Adrenal gland (tissue), 12 donors: Measurements from ENCODE around the gene GALP. TPM values are rescaled to one million over a fixed set of nuclear protein-coding genes. Genes with fewer than 3 reads are reported as not detected.
A peak's percentile ranks its signal among the peaks of the same experiment; 100 is the strongest.

Experiments used
- DNase-seq, 7 donors: peaks; one replicate each; pipeline ENCODE4 v3.0.0-alpha.2; 2019 to 2020
- H3K27ac ChIP-seq, 5 donors: fragments of 200-600 bp; sonication (generic) in 4 of 5; 1 replicate in 3 of 5; 2 replicates in 2 of 5; pipeline versions ENCODE4 v1.5.1 to v1.8.0; 2016 to 2020; ENCODE audit warnings: mild to moderate bottlenecking in 1 of 5
- H3K27me3 ChIP-seq: fragments of 200-600 bp; 2 replicates; pipeline ENCODE4 v1.8.0; 2021
- H3K36me3 ChIP-seq, 2 donors: fragments of 200-600 bp; replicated peaks in 1 of 2; 1 replicate in 1 of 2; 2 replicates in 1 of 2; pipeline versions ENCODE4 v1.5.1 to v1.8.0; 2018 to 2022
- H3K4me1 ChIP-seq, 2 donors: fragments of 200-600 bp; replicated peaks in 1 of 2; 1 replicate in 1 of 2; 2 replicates in 1 of 2; pipeline versions ENCODE4 v1.5.1 to v1.8.0; 2018 to 2021
- H3K4me3 ChIP-seq, 4 donors: fragments of 200-600 bp; sonication (generic) in 3 of 4; one replicate each; pipeline ENCODE4 v1.5.1; 2016 to 2018
- H3K9me3 ChIP-seq, 3 donors: fragments of 200-600 bp; sonication (generic) in 1 of 3; replicated peaks in 1 of 3; 1 replicate in 2 of 3; 2 replicates in 1 of 3; pipeline versions ENCODE4 v1.5.1 to v1.8.0; 2016 to 2021
- POLR2A ChIP-seq, 2 donors: fragments of 450-650 bp; IDR thresholded peaks; one replicate each; pipeline ENCODE4 v1.6.1; 2017; ENCODE audit warnings: antibody characterized with exemption in 2 of 2, mild to moderate bottlenecking in 2 of 2, moderate library complexity in 1 of 2
- WGBS, 4 donors: extraction: QIAGEN DNeasy Blood & Tissue Kit in 2 of 4; methylation state at CpG; one replicate each; pipeline versions ENCODE4 v1.1.5 to v1.1.7; 2013 to 2017; 5-methylcytosine and 5-hydroxymethylcytosine counted together
- intact Hi-C, 2 donors: fragments of 100-400 bp; cut with DNase I; formaldehyde crosslinking; loops; one replicate each; pipeline versions ENCODE4 v1.14.1 to v1.15.0; 2022 to 2023
- polyA plus RNA-seq, 3 donors: library from polyadenylated mRNA; stranded (reverse); fragments of 200-250 nt in 2 of 3; fragments of 350-450 nt in 1 of 3; fragmentation: Illumina TruSeq in 1 of 3; extraction: RNeasy Lipid Tissue Mini Kit (QIAGEN cat#74804) in 1 of 3; gene quantifications; one replicate each; pipeline ENCODE4 v1.2.3, GENCODE V29; 2013 to 2014
- total RNA-seq, 9 donors: library from RNA; depleted of rRNA in 4 of 9; stranded (reverse); fragments of >200 nt in 4 of 9; fragments of 120-200 nt in 1 of 9; fragmentation: NEBNext Ultra II Directional in 1 of 9; extraction: Animal tissue kit (Norgen Biotek cat#: 25700) in 1 of 9; gene quantifications; one replicate each; pipeline versions ENCODE4 v1.1.0 to v1.2.4, GENCODE V29; 2013 to 2023
- TF ChIP-seq, protein P1 (sequence below), 6 experiments: fragments of 450-650 bp in 4 of 6; fragments of 200-600 bp in 2 of 6; sonication (generic) in 1 of 6; IDR thresholded peaks; 1 replicate in 5 of 6; 2 replicates in 1 of 6; pipeline versions ENCODE4 v1.5.1 to v1.8.0; 2016 to 2021; ENCODE audit warnings: antibody characterized with exemption in 6 of 6, mild to moderate bottlenecking in 2 of 6, moderate library complexity in 1 of 6
- donor health status: healthy with polysubstance abuse.
- donor health status: Bipolar disorder and iron deficiency.
- donor health status: DM: yes; HTN: yes; CAD: no.
- donor health status: DM: no; HTN: no; CAD: no.
- donor health status: DM: no; HTN: no; CAD: no.
- donor health status: DM: yes; HTN: yes; CAD: no.

GALP gene
- total and polyA plus RNA-seq, 12 donors = not detected

DNA sequence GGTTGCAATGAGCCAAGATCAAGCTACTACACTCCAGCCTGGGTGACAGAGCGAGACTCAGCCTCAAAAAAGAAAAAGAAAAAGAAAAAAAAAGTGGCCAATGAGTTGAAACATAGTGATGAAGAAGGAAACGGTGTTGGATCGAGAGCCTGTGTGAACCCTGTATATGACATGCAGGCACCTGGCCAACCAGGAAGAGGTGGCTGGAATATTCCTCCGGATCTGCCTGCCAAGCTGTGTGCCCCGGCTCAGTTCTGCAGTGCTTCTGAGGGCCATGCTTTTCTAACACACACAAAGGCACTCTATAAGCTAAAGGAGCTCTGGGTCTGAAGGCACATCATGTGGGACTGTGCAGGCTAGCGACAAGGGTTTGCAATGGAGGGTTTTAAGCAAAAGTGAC is 38.4 kb upstream of the GALP start:
- H3K36me3 ChIP-seq = no peaks in the 10 kb centered on the region
- H3K9me3 ChIP-seq = no peaks in the 10 kb centered on the region
- TF ChIP-seq, protein P1, sequence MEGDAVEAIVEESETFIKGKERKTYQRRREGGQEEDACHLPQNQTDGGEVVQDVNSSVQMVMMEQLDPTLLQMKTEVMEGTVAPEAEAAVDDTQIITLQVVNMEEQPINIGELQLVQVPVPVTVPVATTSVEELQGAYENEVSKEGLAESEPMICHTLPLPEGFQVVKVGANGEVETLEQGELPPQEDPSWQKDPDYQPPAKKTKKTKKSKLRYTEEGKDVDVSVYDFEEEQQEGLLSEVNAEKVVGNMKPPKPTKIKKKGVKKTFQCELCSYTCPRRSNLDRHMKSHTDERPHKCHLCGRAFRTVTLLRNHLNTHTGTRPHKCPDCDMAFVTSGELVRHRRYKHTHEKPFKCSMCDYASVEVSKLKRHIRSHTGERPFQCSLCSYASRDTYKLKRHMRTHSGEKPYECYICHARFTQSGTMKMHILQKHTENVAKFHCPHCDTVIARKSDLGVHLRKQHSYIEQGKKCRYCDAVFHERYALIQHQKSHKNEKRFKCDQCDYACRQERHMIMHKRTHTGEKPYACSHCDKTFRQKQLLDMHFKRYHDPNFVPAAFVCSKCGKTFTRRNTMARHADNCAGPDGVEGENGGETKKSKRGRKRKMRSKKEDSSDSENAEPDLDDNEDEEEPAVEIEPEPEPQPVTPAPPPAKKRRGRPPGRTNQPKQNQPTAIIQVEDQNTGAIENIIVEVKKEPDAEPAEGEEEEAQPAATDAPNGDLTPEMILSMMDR (IDR thresholded peaks at IDR 0.05) = no peak
- no peak for TF ChIP-seq POLR2A (IDR thresholded peaks at IDR 0.05)
- intact Hi-C loops = no loop called here
- H3K4me1 ChIP-seq = peaks cover 7 to 12% of the 10 kb centered on the region in 2 donors
- H3K4me3 ChIP-seq = no peak overlapping the region
- DNase-seq = peak in 1 of 7 donors; percentile 63
- H3K27me3 ChIP-seq = no peaks in the 10 kb centered on the region
- H3K27ac ChIP-seq = peak overlapping the region in 2 of 5 donors; percentile 23 to 32
- WGBS, 4 donors = 45 to 63% (median 61%) methylated on average over 5 to 6 of the region's 6 CpGs

DNA sequence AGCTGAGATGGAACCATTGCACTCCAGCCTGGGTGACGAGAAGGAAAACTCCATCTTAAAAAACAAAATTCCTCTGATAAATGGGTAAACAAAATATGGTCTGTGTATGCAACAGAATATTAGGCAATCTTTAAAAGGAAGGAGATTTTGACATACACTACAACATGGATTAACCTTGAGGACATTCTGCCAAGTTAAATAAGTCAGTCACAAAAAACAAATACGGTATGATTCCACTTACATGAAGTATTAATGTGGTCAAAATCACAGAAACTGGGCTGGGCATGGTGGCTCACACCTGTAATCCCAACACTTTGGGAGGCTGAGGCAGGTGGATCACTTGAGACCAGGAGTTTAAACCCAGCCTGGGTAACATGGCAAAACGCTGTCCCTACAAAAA is 37.7 kb upstream of the GALP start:
- H3K36me3 ChIP-seq = no peaks in the 10 kb centered on the region
- TF ChIP-seq, protein P1 (IDR thresholded peaks at IDR 0.05) = no peak
- TF ChIP-seq POLR2A (IDR thresholded peaks at IDR 0.05) = no peak
- no peaks in the 10 kb centered on the region for H3K9me3 ChIP-seq
- H3K4me3 ChIP-seq = no peak overlapping the region
- intact Hi-C loops = no loop called here
- no peaks in the 10 kb centered on the region for H3K27me3 ChIP-seq
- peaks cover 7 to 14% of the 10 kb centered on the region in 2 donors for H3K4me1 ChIP-seq
- H3K27ac ChIP-seq = peak overlapping the region in 4 of 5 donors; percentile 23 to 49 (median 40)
- 31 to 53% (median 40%) methylated on average over 3 of the region's 3 CpGs for WGBS, 4 donors
- DNase-seq = no peak

DNA sequence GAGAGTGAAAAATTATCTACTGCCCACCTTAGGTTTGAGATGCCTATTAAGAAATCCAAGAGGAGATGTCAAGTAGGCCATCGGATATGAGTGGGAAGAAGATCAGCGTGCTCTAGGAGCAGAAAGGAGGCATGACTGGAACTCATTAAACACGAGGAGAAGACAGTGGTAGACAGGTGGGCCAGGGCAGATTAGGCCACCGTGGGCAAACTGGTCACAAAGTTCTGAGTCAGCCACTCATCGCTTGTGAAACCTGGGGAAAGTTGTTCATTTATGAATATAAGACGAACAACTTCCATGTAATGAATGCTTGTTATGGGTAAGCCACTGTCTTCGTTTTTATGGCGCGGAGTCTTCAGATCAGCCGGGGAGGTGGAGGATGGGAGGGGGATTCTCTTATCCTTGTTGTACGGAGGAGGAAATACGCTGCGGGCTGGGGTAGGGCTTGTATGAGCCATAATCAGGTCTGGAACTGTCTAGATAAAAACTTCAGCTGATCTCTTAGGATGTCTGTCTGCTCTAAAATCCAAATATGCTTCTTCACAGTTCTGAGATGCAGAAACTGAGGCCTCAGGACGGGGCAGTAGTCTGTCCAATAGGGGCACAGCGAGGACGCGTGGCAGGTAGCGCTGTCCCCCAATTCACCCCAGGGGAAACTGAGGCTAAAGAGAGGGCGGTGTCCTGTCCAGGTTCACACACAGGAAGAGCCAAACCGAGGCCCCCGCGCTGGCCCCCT is 35.8 kb upstream of the GALP start:
- WGBS, 4 donors = 26 to 36% (median 31%) methylated on average over 18 to 22 of the region's 22 CpGs
- intact Hi-C loops = no loop called here
- DNase-seq = peak in 1 of 7 donors; percentile 29

More for the DNA sequence above, 35.8 kb upstream of the GALP start:
- TF ChIP-seq, protein P1 (IDR thresholded peaks at IDR 0.05) = no peak
- TF ChIP-seq POLR2A (IDR thresholded peaks at IDR 0.05) = peak in 1 of 2 donors; percentile 17
- no peaks in the 10 kb centered on the region for H3K9me3 ChIP-seq
- H3K27me3 ChIP-seq = no peaks in the 10 kb centered on the region
- H3K4me1 ChIP-seq = peaks cover 7 to 14% of the 10 kb centered on the region in 2 donors
- H3K27ac ChIP-seq = peak overlapping the region in 4 of 5 donors; percentile 65 to 89 (median 83)
- H3K36me3 ChIP-seq = no peaks in the 10 kb centered on the region
- H3K4me3 ChIP-seq = peak overlapping the region in 2 of 4 donors; percentile 38 to 53
